Uterus (tissue), 2 donors: ENCODE data around the gene DYNLT3.

Experiments
- POLR2A ChIP-seq, 2 donors: fragments of 450-650 bp; IDR thresholded peaks; one replicate each; pipeline ENCODE4 v1.6.1; 2016; ENCODE audit warnings: antibody characterized with exemption in 2 of 2, mild to moderate bottlenecking in 1 of 2, moderate library complexity in 1 of 2
- TF ChIP-seq, protein P1 (sequence below), 4 experiments: fragments of 200-600 bp in 2 of 4; fragments of 450-650 bp in 2 of 4; sonication (generic) in 2 of 4; IDR thresholded peaks; one replicate each; pipeline ENCODE4 v1.5.1; 2016 to 2019; ENCODE audit warnings: antibody characterized with exemption in 4 of 4, mild to moderate bottlenecking in 2 of 4, moderate library complexity in 1 of 4

DNA sequence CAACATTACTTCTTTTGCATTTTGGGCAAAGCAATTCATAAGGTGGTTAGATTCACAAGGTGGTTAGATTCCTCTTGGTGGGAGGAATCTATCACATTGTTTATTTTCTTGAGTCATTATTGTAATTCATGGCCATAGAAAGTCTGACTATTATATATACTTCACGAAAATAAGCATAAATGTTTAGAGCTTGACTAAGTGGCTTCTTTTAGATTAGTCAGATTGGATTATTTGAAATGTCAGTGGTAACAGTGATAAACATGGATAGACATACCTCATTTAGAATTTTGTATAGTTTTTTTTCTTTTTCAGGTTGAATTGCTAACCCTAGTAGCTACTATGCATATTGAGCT lies 24.9 kb upstream of the DYNLT3 start:
- TF ChIP-seq, protein P1, sequence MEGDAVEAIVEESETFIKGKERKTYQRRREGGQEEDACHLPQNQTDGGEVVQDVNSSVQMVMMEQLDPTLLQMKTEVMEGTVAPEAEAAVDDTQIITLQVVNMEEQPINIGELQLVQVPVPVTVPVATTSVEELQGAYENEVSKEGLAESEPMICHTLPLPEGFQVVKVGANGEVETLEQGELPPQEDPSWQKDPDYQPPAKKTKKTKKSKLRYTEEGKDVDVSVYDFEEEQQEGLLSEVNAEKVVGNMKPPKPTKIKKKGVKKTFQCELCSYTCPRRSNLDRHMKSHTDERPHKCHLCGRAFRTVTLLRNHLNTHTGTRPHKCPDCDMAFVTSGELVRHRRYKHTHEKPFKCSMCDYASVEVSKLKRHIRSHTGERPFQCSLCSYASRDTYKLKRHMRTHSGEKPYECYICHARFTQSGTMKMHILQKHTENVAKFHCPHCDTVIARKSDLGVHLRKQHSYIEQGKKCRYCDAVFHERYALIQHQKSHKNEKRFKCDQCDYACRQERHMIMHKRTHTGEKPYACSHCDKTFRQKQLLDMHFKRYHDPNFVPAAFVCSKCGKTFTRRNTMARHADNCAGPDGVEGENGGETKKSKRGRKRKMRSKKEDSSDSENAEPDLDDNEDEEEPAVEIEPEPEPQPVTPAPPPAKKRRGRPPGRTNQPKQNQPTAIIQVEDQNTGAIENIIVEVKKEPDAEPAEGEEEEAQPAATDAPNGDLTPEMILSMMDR (IDR thresholded peaks at IDR 0.05) = no peak
- no peak for TF ChIP-seq POLR2A (IDR thresholded peaks at IDR 0.05)
